ENCODE measurements around the gene FCGR1A.
"Not testable (repeated sequence)": the region's sequence is repeated elsewhere in the genome, so short reads cannot be mapped to it uniquely, and the experiment has no call there.

FCGR1A gene

GRCh38 chr1:149841149-149841548 is 58.7 kb downstream of the FCGR1A start:
- not testable (repeated sequence) for DNase-seq

Data from T-helper 1 cell (primary cell).